GM21515 (cell line): ENCODE measurements around the gene NME9.

ENCODE experiments used
- ATAC-seq: cut with Tn5 transposase; IDR thresholded peaks from one replicate; pipeline ENCODE4 v1.9.1; 2021; ENCODE audit not compliant: unreplicated experiment

NME9 gene

GRCh38 chr3:138284957-138285477, 44.6 kb downstream of the NME9 start:
- ATAC-seq = no peak

GRCh38 chr3:138284079-138284478, 45.6 kb downstream of the NME9 start:
- no peak for ATAC-seq

DNA sequence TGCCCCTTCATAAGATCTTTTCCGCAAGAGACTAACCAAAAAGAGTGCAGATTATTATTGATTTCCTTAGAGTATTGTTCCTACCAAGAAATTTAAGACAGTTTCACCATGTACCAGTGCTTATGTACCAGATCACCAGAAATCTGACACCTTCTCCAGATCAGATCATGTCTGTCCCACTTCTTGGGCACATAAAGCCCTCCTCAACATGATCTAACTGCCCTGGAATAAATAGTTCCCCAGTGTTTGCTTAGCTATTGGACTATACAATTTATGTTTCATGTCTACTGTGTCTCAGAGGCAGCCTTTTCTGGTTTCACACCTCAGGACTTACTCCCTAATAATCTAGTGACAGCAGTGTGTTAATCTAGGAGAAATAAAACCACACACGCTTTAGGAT, 46.8 kb downstream of the NME9 start:
- no peak for ATAC-seq

DNA sequence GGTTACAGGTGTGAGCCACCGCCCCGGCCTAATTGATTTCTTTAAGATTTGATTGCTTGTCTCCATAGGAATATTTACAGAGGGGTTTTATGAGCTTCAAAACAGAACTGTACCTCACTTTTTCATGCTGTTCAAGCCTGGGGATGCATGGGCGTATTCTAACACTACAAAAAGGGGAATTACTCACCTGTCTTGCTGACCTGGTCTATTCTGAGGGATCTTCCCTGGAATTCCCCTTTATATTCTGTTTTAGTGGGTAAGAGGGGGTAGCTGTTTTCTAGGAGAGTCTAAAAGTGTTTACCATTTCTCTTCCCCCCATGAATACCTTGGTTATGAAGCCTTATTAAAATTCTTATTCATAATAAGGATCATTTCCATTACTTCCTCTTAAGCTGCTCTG, 48.1 kb downstream of the NME9 start:
- no peak for ATAC-seq

DNA sequence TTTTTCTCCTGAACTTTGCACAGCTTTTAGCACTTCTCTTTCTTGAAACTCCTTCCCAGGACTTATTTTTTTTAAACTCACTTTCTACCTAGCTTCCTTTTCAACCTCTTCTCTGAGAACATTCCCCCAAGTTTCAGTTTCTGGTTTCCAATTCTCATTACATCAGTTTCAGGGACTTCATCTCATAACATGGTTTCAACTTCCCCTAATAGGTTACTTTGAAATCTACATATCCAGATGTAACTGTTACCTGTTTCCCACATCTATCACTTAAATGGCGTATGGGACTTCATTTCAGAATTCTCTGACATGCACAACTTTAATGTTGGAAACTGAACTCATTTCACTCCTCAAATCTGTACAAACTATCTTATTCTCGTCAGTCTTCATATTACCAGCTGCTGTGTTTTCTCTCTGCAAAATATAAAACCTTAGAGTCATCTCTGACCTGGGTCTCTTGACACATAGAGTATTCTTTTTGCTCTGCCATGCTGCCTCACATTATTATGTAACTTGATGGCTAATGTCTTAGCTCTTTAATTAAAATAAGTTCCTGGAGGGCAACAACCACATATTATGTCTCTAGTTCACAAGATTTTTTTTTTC, 58.4 kb downstream of the NME9 start:
- ATAC-seq = no peak

GRCh38 chr3:138270245-138270644, 59.4 kb downstream of the NME9 start:
- no peak for ATAC-seq

DNA sequence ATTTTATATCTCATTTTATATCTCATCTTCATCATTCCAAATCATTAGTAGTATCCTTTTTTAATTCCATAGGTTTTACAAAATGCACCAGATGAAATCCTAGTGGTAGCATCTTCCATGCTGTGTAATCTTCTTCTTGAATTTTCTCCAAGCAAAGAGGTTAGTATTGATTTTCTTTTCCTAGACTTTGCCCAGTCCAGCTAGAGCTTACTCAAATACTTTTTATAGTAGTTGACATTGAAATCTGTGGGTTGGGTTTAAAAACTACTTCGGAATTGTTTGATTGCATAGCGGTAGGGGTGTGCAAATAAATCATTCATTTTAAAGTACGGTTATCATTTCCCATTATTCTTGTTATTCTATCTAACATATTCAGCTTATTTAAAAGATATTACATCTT, 62.6 kb downstream of the NME9 start:
- ATAC-seq = no peak

- no peak for ATAC-seq
Observed at GRCh38 chr3:138265745-138266144, 63.9 kb downstream of the NME9 start.

- no peak for ATAC-seq
Observed at GRCh38 chr3:138263104-138263503, 66.5 kb downstream of the NME9 start.

DNA sequence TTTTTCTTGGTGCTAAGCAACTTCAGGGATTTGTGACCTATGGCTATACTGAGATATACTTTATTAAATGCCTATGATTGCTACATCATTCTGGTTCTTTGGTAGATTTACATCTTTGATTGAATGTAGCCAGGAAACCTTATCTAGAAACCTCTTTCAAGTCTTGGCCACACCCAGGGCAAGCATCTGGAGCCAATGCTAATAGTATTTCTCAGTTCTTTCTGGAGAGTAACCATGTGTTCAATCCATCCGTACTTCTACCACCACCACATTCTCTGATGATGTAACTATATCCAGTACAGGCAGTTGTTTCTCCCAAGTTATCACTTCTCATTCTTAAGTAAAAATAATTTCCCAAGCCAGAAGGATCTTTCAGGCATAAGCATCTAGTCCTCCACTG, 69.0 kb downstream of the NME9 start:
- ATAC-seq = no peak

GRCh38 chr3:138259126-138259525, 70.5 kb downstream of the NME9 start:
- no peak for ATAC-seq

- no peak for ATAC-seq
Observed at GRCh38 chr3:138257986-138258385, 71.7 kb downstream of the NME9 start.

DNA sequence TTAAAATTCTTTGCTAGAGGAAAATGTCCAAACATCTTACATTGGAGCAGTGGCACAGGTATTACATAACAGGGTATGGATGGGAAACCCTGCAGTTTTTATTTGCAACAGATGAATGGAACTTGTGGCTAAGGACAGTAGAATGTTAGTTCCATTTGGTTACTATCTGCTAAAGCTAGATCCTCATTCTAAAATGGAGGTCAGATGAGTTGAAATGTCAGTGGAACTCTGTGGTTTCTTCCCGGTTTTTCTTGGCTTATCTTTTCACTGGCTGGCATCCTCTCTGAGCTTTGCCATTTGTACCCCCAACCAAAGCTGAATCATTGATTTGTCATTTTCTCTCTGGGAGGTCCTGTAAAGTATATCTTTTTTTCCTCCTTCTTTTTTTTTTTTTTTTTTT, 73.6 kb downstream of the NME9 start:
- no peak for ATAC-seq

GRCh38 chr3:138254216-138254615, 75.4 kb downstream of the NME9 start:
- ATAC-seq = no peak

GRCh38 chr3:138253609-138254008, 76.0 kb downstream of the NME9 start:
- no peak for ATAC-seq
